MCF 10A (cell line): ENCODE data around the gene NAGPA. TPM values are rescaled to one million over a fixed set of nuclear protein-coding genes. Genes with fewer than 3 reads are reported as not detected.
A peak's percentile ranks its signal among the peaks of the same experiment; 100 is the strongest.

Experiments
- BruUV-seq: library from RNA; stranded (reverse); fragments of 400-500 nt; replicated peaks from 2 replicates; lab custom pipeline; 2021; lab: Mats Ljungman, UMichigan
- CTCF ChIA-PET: fragments of 300-600 bp; sonication (Branson Sonifier 250); formaldehyde crosslinking; extraction: SDS; loops from one replicate; lab custom pipeline; 2021; ENCODE audit warnings: antibody characterized with exemption, inconsistent platforms; lab: Yijun Ruan, JAX
- POLR2A ChIA-PET: fragments of 300-600, 350-650 bp; sonication (Branson Sonifier 250); formaldehyde crosslinking; extraction: SDS; loops from one replicate; lab custom pipeline; 2020; ENCODE audit warnings: antibody characterized with exemption, inconsistent platforms; lab: Yijun Ruan, JAX
- DNase-seq: peaks from one replicate; pipeline ENCODE4 v3.0.0-alpha.2; 2018; ENCODE audit not compliant: unreplicated experiment
- H3K27ac Mint-ChIP-seq: one replicate; pipeline ENCODE4 v1.8.0; 2022; ENCODE audit warnings: mild to moderate bottlenecking, low read depth, mixed read lengths; ENCODE audit not compliant: unreplicated experiment
- H3K27me3 Mint-ChIP-seq: one replicate; pipeline ENCODE4 v1.8.0; 2022; ENCODE audit warnings: mixed read lengths; ENCODE audit not compliant: insufficient read depth, unreplicated experiment
- H3K36me3 Mint-ChIP-seq: one replicate; pipeline ENCODE4 v1.8.0; 2022; ENCODE audit warnings: mild to moderate bottlenecking, moderate library complexity, mixed read lengths; ENCODE audit not compliant: insufficient read depth, unreplicated experiment
- H3K4me1 Mint-ChIP-seq: one replicate; pipeline ENCODE4 v1.8.0; 2022; ENCODE audit warnings: mixed read lengths; ENCODE audit not compliant: insufficient read depth, unreplicated experiment
- H3K4me3 Mint-ChIP-seq: one replicate; pipeline ENCODE4 v1.8.0; 2022; ENCODE audit warnings: mild to moderate bottlenecking, moderate library complexity, mixed read lengths; ENCODE audit not compliant: unreplicated experiment
- H3K9me3 Mint-ChIP-seq: one replicate; pipeline ENCODE4 v1.8.0; 2022; ENCODE audit warnings: mixed read lengths; ENCODE audit not compliant: unreplicated experiment
- intact Hi-C: fragments of 100-400 bp; cut with micrococcal nuclease; formaldehyde crosslinking; loops from 2 replicates; pipeline ENCODE4 v1.14.1; 2022
- total RNA-seq: library from RNA; stranded (reverse); gene quantifications from 2 replicates; pipeline ENCODE4 v1.2.3, GENCODE V29; 2022
- TF ChIP-seq, protein P1 (sequence below): fragments of 200-600 bp; IDR thresholded peaks from one replicate; pipeline ENCODE4 v1.8.0; 2022; ENCODE audit warnings: antibody characterized with exemption, mild to moderate bottlenecking; ENCODE audit not compliant: unreplicated experiment

NAGPA gene
- total RNA-seq, 1 experiment from 2014 or later, result 4.9 TPM

DNA sequence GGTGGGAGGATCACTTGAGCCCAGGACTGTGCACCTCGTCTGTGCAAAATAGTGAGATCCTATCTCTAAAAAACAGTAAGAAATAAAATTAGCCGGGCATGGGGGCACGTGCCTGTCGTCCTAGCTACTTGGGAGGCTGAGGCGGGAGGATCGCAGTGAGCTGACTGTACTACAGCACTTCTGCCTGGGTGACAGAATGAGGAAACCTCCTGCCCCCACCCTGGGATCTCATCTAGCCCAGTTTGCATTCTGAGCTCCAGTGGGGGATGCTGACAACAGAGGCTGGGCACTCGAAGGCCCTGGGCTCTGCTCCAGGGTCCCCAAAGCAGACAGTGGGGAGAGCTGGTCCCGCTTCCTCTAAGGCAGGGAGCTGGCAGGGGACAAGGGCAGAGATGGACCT is 7.1 kb downstream of the NAGPA start:
- no peak overlapping the region for H3K4me3 Mint-ChIP-seq
- no peak for DNase-seq
- H3K4me1 Mint-ChIP-seq, result no peaks in the 10 kb centered on the region
- ChIA-PET CTCF (interaction anchor here (0.6 to 1.2 kb wide), 7 partner anchors 15 to 583 kb away, joined by 3 to 6 read pairs (median 4); partner anchors contain the start of gene SEC14L5), POLR2A (no interaction called here)
- H3K27ac Mint-ChIP-seq, result no peak overlapping the region
- peaks cover 6% of the 10 kb centered on the region for H3K36me3 Mint-ChIP-seq
- TF ChIP-seq, protein P1, sequence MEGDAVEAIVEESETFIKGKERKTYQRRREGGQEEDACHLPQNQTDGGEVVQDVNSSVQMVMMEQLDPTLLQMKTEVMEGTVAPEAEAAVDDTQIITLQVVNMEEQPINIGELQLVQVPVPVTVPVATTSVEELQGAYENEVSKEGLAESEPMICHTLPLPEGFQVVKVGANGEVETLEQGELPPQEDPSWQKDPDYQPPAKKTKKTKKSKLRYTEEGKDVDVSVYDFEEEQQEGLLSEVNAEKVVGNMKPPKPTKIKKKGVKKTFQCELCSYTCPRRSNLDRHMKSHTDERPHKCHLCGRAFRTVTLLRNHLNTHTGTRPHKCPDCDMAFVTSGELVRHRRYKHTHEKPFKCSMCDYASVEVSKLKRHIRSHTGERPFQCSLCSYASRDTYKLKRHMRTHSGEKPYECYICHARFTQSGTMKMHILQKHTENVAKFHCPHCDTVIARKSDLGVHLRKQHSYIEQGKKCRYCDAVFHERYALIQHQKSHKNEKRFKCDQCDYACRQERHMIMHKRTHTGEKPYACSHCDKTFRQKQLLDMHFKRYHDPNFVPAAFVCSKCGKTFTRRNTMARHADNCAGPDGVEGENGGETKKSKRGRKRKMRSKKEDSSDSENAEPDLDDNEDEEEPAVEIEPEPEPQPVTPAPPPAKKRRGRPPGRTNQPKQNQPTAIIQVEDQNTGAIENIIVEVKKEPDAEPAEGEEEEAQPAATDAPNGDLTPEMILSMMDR, result no peak
- no peaks in the 10 kb centered on the region for H3K9me3 Mint-ChIP-seq
- peaks cover 9% of the 10 kb centered on the region for H3K27me3 Mint-ChIP-seq
- intact Hi-C loops, result no loop called here
- BruUV-seq, result no TSS peak

DNA sequence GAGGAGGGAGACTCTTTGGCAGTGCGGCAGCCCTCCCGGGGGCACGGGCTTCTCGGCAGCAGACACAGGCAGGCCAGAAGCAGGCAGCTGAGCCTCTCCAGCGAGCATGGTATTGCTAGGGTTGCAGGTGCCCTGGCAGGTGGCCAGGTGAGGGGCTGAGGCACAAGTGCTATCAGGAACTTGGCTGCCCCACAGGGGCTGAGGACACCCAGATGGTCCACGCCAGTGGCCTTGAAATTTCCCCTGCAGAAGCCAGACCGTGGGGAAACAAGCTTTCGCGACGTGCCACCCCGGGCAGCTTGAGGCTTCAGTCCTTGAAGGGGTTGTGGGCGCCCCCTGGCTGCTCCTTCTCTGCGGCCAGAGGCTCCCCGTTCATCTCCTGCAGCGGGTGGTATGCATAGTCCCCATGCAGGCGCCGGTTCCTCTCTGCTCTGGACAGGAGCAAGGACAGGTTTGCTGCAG is 8.5 kb downstream of the NAGPA start:
- peak; percentile 10 for DNase-seq
- peaks cover 6% of the 10 kb centered on the region for H3K36me3 Mint-ChIP-seq
- no peaks in the 10 kb centered on the region for H3K4me1 Mint-ChIP-seq

DNA sequence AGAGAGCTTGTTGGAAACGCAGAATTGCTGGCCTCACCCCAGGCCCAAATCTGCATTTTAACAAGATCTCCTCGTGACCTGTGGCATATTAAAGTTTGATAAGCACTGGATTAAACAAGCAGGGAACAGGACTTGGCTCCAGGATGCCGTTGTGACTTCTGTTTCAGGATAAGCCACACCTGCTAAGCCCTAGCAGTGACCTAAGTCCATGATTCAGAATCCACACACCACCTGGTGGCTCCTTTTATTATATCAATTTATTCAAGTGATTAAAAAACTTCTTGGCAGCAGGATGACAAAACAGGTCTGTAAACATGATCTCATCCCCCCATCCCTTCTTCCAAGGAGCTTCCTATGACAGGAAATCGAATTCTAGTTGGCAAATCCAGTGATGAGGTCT is 9.1 kb downstream of the NAGPA start:
- intact Hi-C loops, result no loop called here

More for the DNA sequence above, 8.5 kb downstream of the NAGPA start:
- no peak overlapping the region for H3K4me3 Mint-ChIP-seq
- H3K9me3 Mint-ChIP-seq, result no peaks in the 10 kb centered on the region
- ChIA-PET POLR2A (interaction anchor here (2.1 kb wide), 1 partner anchor 9 kb away, joined by 17 read pairs; the partner anchor contains the start of gene NAGPA), CTCF (interaction anchor here (0.6 to 2.6 kb wide), 8 partner anchors 10 to 1658 kb away, joined by 3 to 12 read pairs (median 4); partner anchors contain the start of genes C16orf89 and SEC14L5)
- TF ChIP-seq, protein P1, result no peak
- no peak overlapping the region for H3K27ac Mint-ChIP-seq
- peaks cover 15% of the 10 kb centered on the region for H3K27me3 Mint-ChIP-seq
- intact Hi-C loops, result no loop called here
- BruUV-seq, result no TSS peak

DNA sequence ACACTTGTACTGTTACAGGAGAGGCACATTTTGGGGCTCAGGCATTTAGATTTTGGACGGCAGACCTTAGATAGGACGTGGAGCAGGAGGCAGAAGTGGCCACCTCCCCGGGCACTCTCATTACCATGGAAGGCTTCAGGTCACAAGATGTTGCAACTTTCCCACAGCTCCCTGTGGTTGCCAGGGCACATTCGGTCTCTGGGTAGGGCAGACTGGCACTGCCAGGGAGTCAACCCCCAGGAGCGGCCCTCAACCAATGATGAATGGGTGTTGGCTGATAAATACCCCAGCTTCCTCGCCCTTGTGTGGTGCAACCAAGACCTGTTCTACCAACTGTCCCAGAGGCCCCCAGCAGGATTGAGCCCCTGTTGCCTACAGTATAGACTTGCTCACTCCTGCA is 11.2 kb downstream of the NAGPA start:
- TF ChIP-seq, protein P1, result no peak
- Mint-ChIP-seq H3K27me3 (peaks cover 31% of the 10 kb centered on the region), H3K4me3 (no peak overlapping the region), H3K9me3 (no peaks in the 10 kb centered on the region), H3K27ac (no peak overlapping the region), H3K4me1 (no peaks in the 10 kb centered on the region), H3K36me3 (peaks cover 6% of the 10 kb centered on the region)
- intact Hi-C loops, result no loop called here
- DNase-seq, result no peak
- ChIA-PET CTCF (interaction anchor here (0.6 to 0.7 kb wide), 2 partner anchors 731 to 1620 kb away, joined by 3 to 4 read pairs; no protein-coding TSS in a partner anchor), POLR2A (no interaction called here)
- BruUV-seq, result no TSS peak

More for the DNA sequence above, 9.1 kb downstream of the NAGPA start:
- Mint-ChIP-seq H3K27me3 (peaks cover 21% of the 10 kb centered on the region), H3K27ac (no peak overlapping the region), H3K4me1 (no peaks in the 10 kb centered on the region), H3K9me3 (no peaks in the 10 kb centered on the region), H3K4me3 (no peak overlapping the region), H3K36me3 (peaks cover 6% of the 10 kb centered on the region)
- TF ChIP-seq, protein P1, result peak; percentile 24
- DNase-seq, result peak; percentile 52
- CTCF ChIA-PET, result interaction anchor here (0.7 to 2.6 kb wide), 6 partner anchors 9 to 1658 kb away, joined by 3 to 12 read pairs (median 4); partner anchors contain the start of genes C16orf89 and SEC14L5
- POLR2A ChIA-PET, result interaction anchor here (0.8 to 2.1 kb wide), 2 partner anchors 9 to 378 kb away, joined by 3 to 17 read pairs; partner anchors contain the start of gene NAGPA
- BruUV-seq, result no TSS peak
